C4-2B (cell line): ENCODE data around the gene CAMK2G.

Experiments used
- ZFX ChIP-seq: fragments of 450-650 bp; IDR thresholded peaks from 2 replicates; pipeline ENCODE4 v1.6.1; 2017
- TF ChIP-seq, protein P1 (sequence below): fragments of 450-650 bp; conservative IDR thresholded peaks from 2 replicates; pipeline ENCODE4 v1.5.1; 2017; ENCODE audit warnings: mild to moderate bottlenecking

DNA sequence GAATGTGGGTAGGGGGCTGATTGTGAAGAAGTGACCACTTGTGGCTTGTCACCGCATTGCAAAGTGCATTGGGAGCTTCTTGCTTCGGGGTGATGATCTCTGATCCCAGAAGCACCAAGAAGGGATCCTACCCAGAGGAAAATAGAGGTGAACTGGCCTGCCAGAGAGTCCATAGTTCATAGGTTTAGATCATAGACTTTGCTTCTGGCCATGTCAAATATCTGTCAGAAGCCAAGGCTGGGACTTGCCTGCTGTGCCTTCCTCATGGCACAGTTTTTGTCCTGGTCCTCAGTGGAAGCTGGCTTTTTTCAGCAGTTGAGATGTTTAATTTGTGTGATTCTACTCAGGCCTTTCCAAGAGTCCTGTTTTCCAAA lies 87.9 kb downstream of the CAMK2G start:
- TF ChIP-seq, protein P1, sequence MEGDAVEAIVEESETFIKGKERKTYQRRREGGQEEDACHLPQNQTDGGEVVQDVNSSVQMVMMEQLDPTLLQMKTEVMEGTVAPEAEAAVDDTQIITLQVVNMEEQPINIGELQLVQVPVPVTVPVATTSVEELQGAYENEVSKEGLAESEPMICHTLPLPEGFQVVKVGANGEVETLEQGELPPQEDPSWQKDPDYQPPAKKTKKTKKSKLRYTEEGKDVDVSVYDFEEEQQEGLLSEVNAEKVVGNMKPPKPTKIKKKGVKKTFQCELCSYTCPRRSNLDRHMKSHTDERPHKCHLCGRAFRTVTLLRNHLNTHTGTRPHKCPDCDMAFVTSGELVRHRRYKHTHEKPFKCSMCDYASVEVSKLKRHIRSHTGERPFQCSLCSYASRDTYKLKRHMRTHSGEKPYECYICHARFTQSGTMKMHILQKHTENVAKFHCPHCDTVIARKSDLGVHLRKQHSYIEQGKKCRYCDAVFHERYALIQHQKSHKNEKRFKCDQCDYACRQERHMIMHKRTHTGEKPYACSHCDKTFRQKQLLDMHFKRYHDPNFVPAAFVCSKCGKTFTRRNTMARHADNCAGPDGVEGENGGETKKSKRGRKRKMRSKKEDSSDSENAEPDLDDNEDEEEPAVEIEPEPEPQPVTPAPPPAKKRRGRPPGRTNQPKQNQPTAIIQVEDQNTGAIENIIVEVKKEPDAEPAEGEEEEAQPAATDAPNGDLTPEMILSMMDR = no peak
- TF ChIP-seq ZFX = no peak
